HCT116 (cell line): Measurements from ENCODE around the gene PRICKLE3. TPM values are rescaled to one million over a fixed set of nuclear protein-coding genes. Genes with fewer than 3 reads are reported as not detected.

Source experiments
- ATAC-seq: fragments of 200-7000 bp; cut with Tn5 transposase; 2 replicates; pipeline ENCODE4 v1.9.1; 2020; ENCODE audit warnings: mild to moderate bottlenecking, moderate library complexity
- BruUV-seq: library from RNA; stranded (reverse); fragments of 400-500 nt; replicated peaks from 2 replicates; lab custom pipeline; 2021; lab: Mats Ljungman, UMichigan
- CTCF ChIA-PET: fragments of 300-600 bp; sonication (Branson Sonifier 250); formaldehyde crosslinking; loops from one replicate; lab custom pipeline; 2021; ENCODE audit warnings: antibody characterized with exemption; lab: Charles Lee
- POLR2A ChIA-PET: fragments of 300-600, 350-600 bp; sonication (Branson Sonifier 250); formaldehyde crosslinking; loops from one replicate; lab custom pipeline; 2021; ENCODE audit warnings: antibody characterized with exemption; lab: Charles Lee
- RAD21 ChIA-PET, 2 experiments: fragments of 300-600 bp; sonication (Branson Sonifier 250); formaldehyde crosslinking; loops; one replicate each; lab custom pipeline; 2023; ENCODE audit warnings: low total read pairs in 2 of 2; ENCODE audit not compliant: uncharacterized antibody in 2 of 2, unreplicated experiment in 2 of 2, low non-redundant PET in 1 of 2; lab: Charles Lee
- DNase-seq: peaks from one replicate; pipeline ENCODE4 v3.0.0-alpha.2; 2010; ENCODE audit warnings: low read depth, low spot score
- H2AFZ ChIP-seq: fragments of 200-600 bp; shearing (Covaris generic), sonication (generic); 2 replicates; pipeline ENCODE4 v1.6.1; 2017; ENCODE audit warnings: low read depth, mixed run types, mixed read lengths, antibody characterized with exemption, low read length; ENCODE audit not compliant: poor library complexity, severe bottlenecking
- H3K27ac ChIP-seq: 2 replicates; pipeline ENCODE4 v1.5.1; 2012; ENCODE audit warnings: low read depth, low read length
- H3K27me3 ChIP-seq: fragments of 200-600 bp; sonication (generic); 2 replicates; pipeline ENCODE4 v1.6.1; 2016; ENCODE audit warnings: mixed run types, low read length, mixed read lengths; ENCODE audit not compliant: insufficient read depth
- H3K36me3 ChIP-seq, 2 experiments: fragments of 200-500 bp in 1 of 2; fragments of 200-600 bp in 1 of 2; sonication (Bioruptor generic) in 1 of 2; sonication (generic) in 1 of 2; 2 replicates each; pipeline versions ENCODE4 v1.5.1 to v1.6.1; 2014 to 2016; ENCODE audit warnings: low read length in 2 of 2, inconsistent platforms in 1 of 2, mixed read lengths in 1 of 2, mixed run types in 1 of 2; ENCODE audit not compliant: insufficient read depth in 2 of 2, control insufficient read depth in 1 of 2
- H3K4me1 ChIP-seq, 2 experiments: fragments of 200-600 bp in 1 of 2; sonication (generic) in 1 of 2; 2 replicates each; pipeline versions ENCODE4 v1.5.1 to v1.6.1; 2012 to 2017; ENCODE audit warnings: low read length in 2 of 2, inconsistent platforms in 1 of 2, mild to moderate bottlenecking in 1 of 2, mixed read lengths in 1 of 2, mixed run types in 1 of 2, moderate library complexity in 1 of 2; ENCODE audit not compliant: insufficient read depth in 2 of 2, control insufficient read depth in 1 of 2
- H3K4me2 ChIP-seq: fragments of 200-600 bp; sonication (generic); 2 replicates; pipeline ENCODE4 v1.6.1; 2017; ENCODE audit warnings: mixed run types, low read length, mixed read lengths
- H3K4me3 ChIP-seq, 2 experiments: fragments of 200-600 bp in 1 of 2; sonication (generic) in 1 of 2; replicated peaks in 1 of 2; 2 replicates each; pipeline ENCODE4 v1.5.1; 2011 to 2016; ENCODE audit warnings: low read length in 2 of 2, control low read depth in 1 of 2, low read depth in 1 of 2, mild to moderate bottlenecking in 1 of 2, mixed read lengths in 1 of 2, mixed run types in 1 of 2
- H3K79me2 ChIP-seq: fragments of 200-600 bp; sonication (generic); 2 replicates; pipeline ENCODE4 v1.6.1; 2017; ENCODE audit warnings: mild to moderate bottlenecking, mixed run types, low read length, moderate library complexity, mixed read lengths; ENCODE audit not compliant: insufficient read depth
- H3K9ac ChIP-seq: fragments of 200-600 bp; sonication (generic); 2 replicates; pipeline ENCODE4 v1.6.1; 2016; ENCODE audit warnings: low read length, mixed read lengths
- H3K9me2 ChIP-seq: fragments of 200-600 bp; sonication (generic), shearing (Covaris generic); 2 replicates; pipeline ENCODE4 v1.6.1; 2017; ENCODE audit warnings: mixed run types, mild to moderate bottlenecking, moderate library complexity; ENCODE audit not compliant: insufficient read depth
- H3K9me3 ChIP-seq, 2 experiments: fragments of 200-500 bp in 1 of 2; fragments of 200-600 bp in 1 of 2; sonication (Bioruptor generic) in 1 of 2; sonication (generic) in 1 of 2; 2 replicates each; pipeline ENCODE4 v1.6.1; 2014 to 2017; ENCODE audit warnings: low read length in 2 of 2, mixed read lengths in 2 of 2, inconsistent platforms in 1 of 2, low read depth in 1 of 2, mild to moderate bottlenecking in 1 of 2, mixed run types in 1 of 2, moderate library complexity in 1 of 2; ENCODE audit not compliant: control insufficient read depth in 1 of 2, insufficient read depth in 1 of 2
- H4K20me1 ChIP-seq: fragments of 200-600 bp; sonication (generic), shearing (Covaris generic); 2 replicates; pipeline ENCODE4 v1.6.1; 2017; ENCODE audit warnings: mixed run types, mild to moderate bottlenecking, moderate library complexity; ENCODE audit not compliant: insufficient read depth
- CBX3 ChIP-seq: IDR thresholded peaks from 2 replicates; pipeline ENCODE4 v1.6.1; 2012; ENCODE audit warnings: low read depth
- EGR1 ChIP-seq: IDR thresholded peaks from 2 replicates; pipeline ENCODE4 v1.6.1; 2012; ENCODE audit warnings: low read depth
- ELF1 ChIP-seq: IDR thresholded peaks from 2 replicates; pipeline ENCODE4 v1.6.1; 2012; ENCODE audit warnings: low read depth, borderline replicate concordance
- EZH2 ChIP-seq: fragments of 200-600 bp; sonication (generic); IDR thresholded peaks from 2 replicates; pipeline ENCODE4 v1.6.1; 2017; ENCODE audit warnings: antibody characterized with exemption, mixed run types
- POLR2A ChIP-seq: IDR thresholded peaks from 2 replicates; pipeline ENCODE4 v1.7.0; 2011; ENCODE audit warnings: borderline replicate concordance; ENCODE audit not compliant: insufficient read depth, insufficient read length; ENCODE audit errors: extremely low read depth
- SIN3A ChIP-seq: IDR thresholded peaks from 2 replicates; pipeline ENCODE4 v1.6.1; 2012; ENCODE audit warnings: low read depth
- SRF ChIP-seq: IDR thresholded peaks from 2 replicates; pipeline ENCODE4 v1.6.1; 2012; ENCODE audit warnings: low read depth
- TCF7L2 ChIP-seq: IDR thresholded peaks from 2 replicates; pipeline ENCODE4 v1.7.0; 2011; ENCODE audit warnings: borderline replicate concordance, inconsistent platforms; ENCODE audit not compliant: insufficient read depth, insufficient read length; ENCODE audit errors: extremely low read depth
- YY1 ChIP-seq: IDR thresholded peaks from 2 replicates; pipeline ENCODE4 v1.6.1; 2011; ENCODE audit warnings: low read length, low read depth, moderate library complexity, mild to moderate bottlenecking; ENCODE audit not compliant: insufficient replicate concordance; ENCODE audit errors: extremely low read depth
- ZNF274 ChIP-seq: fragments of 200-500 bp; sonication (Bioruptor generic); IDR thresholded peaks from 2 replicates; pipeline ENCODE4 v1.6.1; 2014; ENCODE audit warnings: mild to moderate bottlenecking, low read depth, low read length, inconsistent platforms
- intact Hi-C: fragments of 100-400 bp; cut with micrococcal nuclease; formaldehyde crosslinking; loops from 2 replicates; pipeline ENCODE4 v1.10.0; 2022
- total RNA-seq: library from RNA; stranded (reverse); gene quantifications from one replicate; pipeline ENCODE4 v1.2.1, GENCODE V29; 2021; ENCODE audit not compliant: unreplicated experiment
- TF ChIP-seq, protein P1 (sequence below): IDR thresholded peaks from 2 replicates; pipeline ENCODE4 v1.6.1; 2012

PRICKLE3 gene
- total RNA-seq, 1 experiment from 2014 or later, result 27.8 TPM

DNA sequence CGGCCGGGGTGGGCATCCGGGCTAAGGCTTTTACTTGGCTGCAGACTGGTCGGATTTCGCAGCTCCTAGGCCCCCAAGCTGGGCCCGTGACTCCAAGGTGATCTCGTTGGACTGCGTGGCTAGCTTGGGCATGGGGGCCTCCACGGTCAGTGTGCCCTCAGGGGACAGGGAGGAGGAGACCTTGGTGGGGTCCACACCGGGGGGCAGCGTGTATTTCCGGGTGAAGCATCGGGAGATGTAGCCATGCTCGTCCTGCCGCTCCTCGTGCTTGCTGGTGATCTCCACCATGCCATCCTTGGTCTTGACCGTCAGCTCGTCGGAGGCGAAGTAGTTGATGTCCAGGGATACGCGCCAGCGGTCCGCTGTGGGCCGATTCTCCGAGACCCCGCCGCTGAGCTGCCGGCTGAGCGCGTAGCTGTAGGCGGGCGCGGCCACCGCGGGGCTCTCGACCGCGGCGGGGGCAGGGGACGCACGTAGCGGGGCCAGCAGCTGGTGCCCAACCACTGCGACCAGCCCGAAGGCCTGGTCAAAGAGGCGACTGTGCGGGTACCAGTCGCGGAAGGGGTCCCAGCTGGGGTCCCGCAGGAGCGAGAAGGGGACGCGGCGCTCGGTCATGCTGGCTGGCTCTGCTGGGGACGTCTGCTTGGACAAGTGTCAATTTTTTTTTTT, 47.8 kb upstream of the PRICKLE3 start:
- POLR2A ChIA-PET, result no interaction called here
- H2AFZ ChIP-seq, result no peak overlapping the region

DNA sequence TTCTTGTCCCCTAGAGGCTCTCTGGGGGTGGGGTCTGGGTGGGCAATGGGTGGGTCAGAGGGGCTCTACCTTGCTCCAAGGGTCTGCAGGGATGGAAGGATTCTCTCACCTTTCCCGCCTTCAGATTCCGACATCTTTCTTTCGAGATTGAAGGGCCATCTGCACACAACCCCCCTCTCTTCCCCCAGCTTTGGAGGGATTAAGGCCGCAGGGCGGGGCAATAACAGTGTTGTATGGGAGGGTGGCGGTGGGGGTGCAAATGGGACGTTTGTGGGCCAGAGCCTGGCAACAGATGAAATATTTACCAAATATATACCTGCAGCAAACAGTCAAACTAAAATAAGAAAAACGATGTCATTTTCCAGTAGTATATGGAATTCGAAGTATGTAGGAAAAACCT, 47.0 kb upstream of the PRICKLE3 start, which contains the start of gene CACNA1F:
Gene CACNA1F (minus strand): TSS at position 165 of the 400 bp plus-strand sequence. CDS start 31 bp downstream, at position 134.
- no peak for ATAC-seq
- intact Hi-C loops, result no loop called here
- POLR2A ChIA-PET, result no interaction called here

More for the DNA sequence above, 47.8 kb upstream of the PRICKLE3 start:
- H3K4me3 ChIP-seq, result no peak overlapping the region
- H4K20me1 ChIP-seq, result no peaks in the 10 kb centered on the region
- no peak for TF ChIP-seq CBX3
- no peak for TF ChIP-seq YY1
- TF ChIP-seq ZNF274, result no peak
- TF ChIP-seq EGR1, result no peak
- no peak for TF ChIP-seq TCF7L2
- no peak for TF ChIP-seq SIN3A
- TF ChIP-seq, protein P1, sequence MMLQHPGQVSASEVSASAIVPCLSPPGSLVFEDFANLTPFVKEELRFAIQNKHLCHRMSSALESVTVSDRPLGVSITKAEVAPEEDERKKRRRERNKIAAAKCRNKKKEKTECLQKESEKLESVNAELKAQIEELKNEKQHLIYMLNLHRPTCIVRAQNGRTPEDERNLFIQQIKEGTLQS, result no peak
- TF ChIP-seq EZH2, result no peak
- TF ChIP-seq, all 23 proteins: peak for 0
- intact Hi-C loops, result no loop called here
- Histone ChIP-seq H3K4me1 (no peaks in the 10 kb centered on the region), H3K27ac (no peak overlapping the region), H3K27me3 (no peaks in the 10 kb centered on the region), H3K36me3 (no peaks in the 10 kb centered on the region), H3K4me2 (no peak overlapping the region), H3K79me2 (no peaks in the 10 kb centered on the region), H3K9me3 (no peaks in the 10 kb centered on the region), H3K9me2 (no peaks in the 10 kb centered on the region), H3K9ac (no peak overlapping the region)
- no TSS peak for BruUV-seq
- no peak for DNase-seq
- ChIA-PET RAD21 (no interaction called here), CTCF (no interaction called here)
- no peak for ATAC-seq

More for the DNA sequence above, 47.0 kb upstream of the PRICKLE3 start, which contains the start of gene CACNA1F:
- ChIA-PET RAD21 (no interaction called here), CTCF (no interaction called here)
- H3K4me2 ChIP-seq, result no peak within 1 kb of the TSS
- H3K9me3 ChIP-seq, result no peaks in the 10 kb centered on the region
- no peaks in the 10 kb centered on the region for H3K4me1 ChIP-seq
- TF ChIP-seq POLR2A (no peak), ELF1 (no peak), EGR1 (no peak), TCF7L2 (no peak), SRF (no peak)
- no peak within 1 kb of the TSS for H3K4me3 ChIP-seq
- H3K27me3 ChIP-seq, result no peaks in the 10 kb centered on the region
- no peak for DNase-seq
- H3K79me2 ChIP-seq, result no peaks in the 10 kb centered on the region
- H3K9ac ChIP-seq, result no peak within 1 kb of the TSS
- no peak within 1 kb of the TSS for H3K27ac ChIP-seq
- BruUV-seq, result no TSS peak
- H3K9me2 ChIP-seq, result no peaks in the 10 kb centered on the region
- H4K20me1 ChIP-seq, result no peaks in the 10 kb centered on the region
- no peak within 1 kb of the TSS for H2AFZ ChIP-seq
- H3K36me3 ChIP-seq, result no peaks in the 10 kb centered on the region
